Superior temporal gyrus (tissue), 1 donor: ENCODE measurements around the gene HDAC9.
A peak's percentile ranks its signal among the peaks of the same experiment; 100 is the strongest.

ENCODE experiments used
- DNase-seq: peaks from one replicate; pipeline ENCODE4 v3.0.0-alpha.2; 2016; ENCODE audit errors: extremely low spot score

HDAC9 gene

GRCh38 chr7:18555968-18556367, 60.4 kb downstream of the HDAC9 start:
- no peak for DNase-seq

- no peak for DNase-seq
These were observed 63.0 kb downstream of the HDAC9 start for GRCh38 chr7:18558503-18558902.

- no peak for DNase-seq
These were observed 63.4 kb downstream of the HDAC9 start for GRCh38 chr7:18558910-18559309.

- DNase-seq: no peak
These were observed 64.2 kb downstream of the HDAC9 start for GRCh38 chr7:18559756-18560155.

GRCh38 chr7:18564779-18565178, 69.2 kb downstream of the HDAC9 start:
- DNase-seq: no peak

- no peak for DNase-seq
These were observed 69.8 kb downstream of the HDAC9 start for GRCh38 chr7:18565337-18565736.

- no peak for DNase-seq
These were observed 70.7 kb downstream of the HDAC9 start for GRCh38 chr7:18566205-18566604.

GRCh38 chr7:18566829-18567228, 71.3 kb downstream of the HDAC9 start:
- DNase-seq: no peak

GRCh38 chr7:18570441-18570840, 74.9 kb downstream of the HDAC9 start:
- DNase-seq: no peak

- peak; percentile 88 for DNase-seq
These were observed 75.4 kb downstream of the HDAC9 start for GRCh38 chr7:18570890-18571478.

GRCh38 chr7:18572154-18572553, 76.6 kb downstream of the HDAC9 start:
- DNase-seq: no peak

- DNase-seq: no peak
These were observed 77.3 kb downstream of the HDAC9 start for GRCh38 chr7:18572885-18573284.

GRCh38 chr7:18573410-18574234, 78.1 kb downstream of the HDAC9 start:
- DNase-seq: no peak

- no peak for DNase-seq
These were observed 78.6 kb downstream of the HDAC9 start for GRCh38 chr7:18574235-18574540.

- DNase-seq: no peak
These were observed 79.1 kb downstream of the HDAC9 start for GRCh38 chr7:18574676-18575075.

- no peak for DNase-seq
These were observed 80.3 kb downstream of the HDAC9 start for GRCh38 chr7:18575622-18576572.

- DNase-seq: no peak
These were observed 81.7 kb downstream of the HDAC9 start for GRCh38 chr7:18577096-18577771.

GRCh38 chr7:18579698-18580097, 84.1 kb downstream of the HDAC9 start:
- no peak for DNase-seq

GRCh38 chr7:18580950-18581349, 85.4 kb downstream of the HDAC9 start:
- peak; percentile 69 for DNase-seq

- DNase-seq: no peak
These were observed 87.8 kb downstream of the HDAC9 start for GRCh38 chr7:18583305-18583704.

- no peak for DNase-seq
These were observed 94.7 kb downstream of the HDAC9 start for GRCh38 chr7:18590241-18590640.
